K562 (cell line): ENCODE results near the gene RNF215. TPM values are rescaled to one million over a fixed set of nuclear protein-coding genes. Genes with fewer than 3 reads are reported as not detected.

Source experiments
- BDP1 ChIP-seq: IDR thresholded peaks from 3 replicates; pipeline ENCODE4 v1.6.1; 2011; ENCODE audit not compliant: insufficient read length, insufficient read depth
- EHMT2 ChIP-seq: fragments of 450-650 bp; IDR thresholded peaks from 2 replicates; pipeline ENCODE4 v1.6.1; 2018; ENCODE audit warnings: antibody characterized with exemption
- FOXK1 ChIP-seq: sonication (generic); formaldehyde crosslinking; IDR thresholded peaks from 2 replicates; pipeline ENCODE4 v1.8.0; 2022; ENCODE audit warnings: missing genetic modification reagents, mild to moderate bottlenecking, borderline replicate concordance
- KDM1A ChIP-seq, 2 experiments: fragments of 450-650 bp; IDR thresholded peaks; 2 replicates each; pipeline ENCODE4 v1.6.1; 2016; ENCODE audit warnings: mild to moderate bottlenecking in 2 of 2
- KLF13 ChIP-seq: fragments of 450-650 bp; IDR thresholded peaks from 2 replicates; pipeline ENCODE4 v1.6.1; 2016; ENCODE audit warnings: missing genetic modification characterization, low read depth, mild to moderate bottlenecking, missing compliant biosample characterization, moderate library complexity, borderline replicate concordance
- MAX ChIP-seq: sonication (generic); formaldehyde crosslinking; IDR thresholded peaks from 2 replicates; pipeline ENCODE4 v1.9.0; 2022; ENCODE audit warnings: mild to moderate bottlenecking, missing genetic modification reagents
- POU5F1 ChIP-seq: fragments of 150-350 bp; IDR thresholded peaks from 2 replicates; pipeline ENCODE4 v1.6.1; 2014; ENCODE audit warnings: borderline replicate concordance, low read length, low read depth, mild to moderate bottlenecking; ENCODE audit not compliant: partially characterized antibody
- U2AF2 ChIP-seq: fragments of 200-400 bp; formaldehyde crosslinking; optimal IDR thresholded peaks from 2 replicates; pipeline ENCODE3; 2017; ENCODE audit warnings: low read depth, mild to moderate bottlenecking, low read length
- ZNF121 ChIP-seq: sonication (generic); formaldehyde crosslinking; conservative IDR thresholded peaks from 2 replicates; pipeline ENCODE4 v1.8.0; 2022; ENCODE audit warnings: missing genetic modification reagents
- ZNF384 ChIP-seq: IDR thresholded peaks from 2 replicates; pipeline ENCODE4 v1.6.1; 2012; ENCODE audit warnings: low read depth, low read length, improper control_type of control experiment
- ZNF436 ChIP-seq: fragments of 250-450, 450-650 bp; sonication (Bioruptor Pico); formaldehyde crosslinking; IDR thresholded peaks from 2 replicates; pipeline ENCODE4 v1.7.0; 2020; ENCODE audit warnings: mild to moderate bottlenecking
- ZNF518B ChIP-seq: fragments of 250-450 bp; sonication (Bioruptor Pico); IDR thresholded peaks from 2 replicates; pipeline ENCODE4 v1.5.0; 2021; ENCODE audit warnings: mild to moderate bottlenecking, moderate library complexity
- polyA plus RNA-seq, 8 experiments: library from polyadenylated mRNA; depleted of rRNA in 4 of 8; stranded (reverse) in 5 of 8; unstranded in 3 of 8; fragments of >200 nt; fragmentation: Nextera tagmentation in 2 of 8; fragmentation: Illumina TruSeq in 1 of 8; extraction: Ambion mirVana in 2 of 8; extraction: Trizol in 1 of 8; gene quantifications; 2 replicates each; pipeline versions ENCODE4 v1.2.1 to v1.2.3, GENCODE V29; 2011 to 2014; ENCODE audit warnings: inconsistent platforms in 1 of 8, missing spikeins in 1 of 8
- total RNA-seq, 7 experiments: library from RNA; depleted of rRNA in 6 of 7; stranded (reverse); fragments of >200 nt in 6 of 7; fragmentation: Illumina TruSeq in 2 of 7; extraction: Trizol in 2 of 7; gene quantifications; 2 replicates each; pipeline versions ENCODE4 v1.2.1 to v1.2.3, GENCODE V29; 2011 to 2021; ENCODE audit warnings: low replicate concordance in 1 of 7

The RNF215 gene
- total and polyA plus RNA-seq, 9 of the 15 experiments (the other 6 are each of a cell fraction or from before 2014, with no cell fraction given) = 0.08 to 9.8 (median 2.7) TPM

GRCh38 chr22:30425327-30425615 is 38.1 kb upstream of the RNF215 start (continued):
- TF ChIP-seq U2AF2 (no peak), ZNF384 (no peak), KLF13 (tag) (no peak), KDM1A (IDR thresholded peaks at IDR 0.05) (0 out of 4 replicates have a peak, but pooled peaks of 1 of the 2 experiments have one; percentile 3), ZNF436 (CRISPR knock-in tag) (no peak), FOXK1 (CRISPR knock-in tag) (no peak), EHMT2 (no peak), ZNF121 (CRISPR knock-in tag) (peak; percentile 81), BDP1 (no peak), POU5F1 (no peak), MAX (CRISPR knock-in tag) (no peak), ZNF518B (no peak)
- TF ChIP-seq, all 486 proteins: peak for 4
